BJ (cell line): ENCODE measurements around the gene NFIA. TPM values are rescaled to one million over a fixed set of nuclear protein-coding genes. Genes with fewer than 3 reads are reported as not detected.

Experiments used
- CTCF ChIA-PET: fragments of 350-600 bp; formaldehyde crosslinking; extraction: SDS; loops from one replicate; lab custom pipeline; 2021; ENCODE audit warnings: antibody characterized with exemption, inconsistent platforms; lab: Yijun Ruan, JAX
- POLR2A ChIA-PET: fragments of 300-600 bp; sonication (Branson Sonifier 250); formaldehyde crosslinking; extraction: SDS; loops from one replicate; lab custom pipeline; 2021; ENCODE audit warnings: antibody characterized with exemption; lab: Charles Lee
- DNase-seq: peaks from one replicate; pipeline ENCODE4 v3.0.0-alpha.2; 2011; ENCODE audit warnings: low read depth
- H3K27me3 ChIP-seq: 2 replicates; pipeline ENCODE4 v1.6.0; 2011; ENCODE audit warnings: low read length; ENCODE audit not compliant: control insufficient read depth, insufficient read depth
- H3K36me3 ChIP-seq: 2 replicates; pipeline ENCODE4 v1.5.1; 2011; ENCODE audit warnings: low read length; ENCODE audit not compliant: control insufficient read depth, insufficient read depth
- H3K4me3 ChIP-seq: 2 replicates; pipeline ENCODE4 v1.5.1; 2011; ENCODE audit warnings: low read depth, mild to moderate bottlenecking, control low read depth, low read length
- CTCF ChIP-seq: IDR thresholded peaks from 2 replicates; pipeline ENCODE4 v1.5.1; 2011; ENCODE audit warnings: low read depth, mild to moderate bottlenecking, control low read depth, inconsistent platforms, low read length, moderate library complexity; ENCODE audit not compliant: insufficient read depth
- polyA plus RNA-seq: library from polyadenylated mRNA; depleted of rRNA; stranded (reverse); fragments of >200 nt; gene quantifications from 2 replicates; pipeline ENCODE4 v1.2.3, GENCODE V29; 2011

Gene NFIA
- polyA plus RNA-seq, 1 experiment = 4.5 TPM

- CTCF ChIA-PET = interaction anchor here (0.6 to 1.1 kb wide), 3 partner anchors 24 to 87 kb away, joined by 3 read pairs; no protein-coding TSS in a partner anchor
Measured at GRCh38 chr1:61130338-61131000, 48.1 kb downstream of the NFIA start.

GRCh38 chr1:61131248-61131647, 48.9 kb downstream of the NFIA start:
- no peaks in the 10 kb centered on the region for H3K27me3 ChIP-seq
- H3K4me3 ChIP-seq = no peak overlapping the region
- CTCF ChIA-PET = interaction anchor here (0.7 kb wide), 1 partner anchor 328 kb away, joined by 3 read pairs; no protein-coding TSS in a partner anchor
- TF ChIP-seq CTCF = no peak
- H3K36me3 ChIP-seq = no peaks in the 10 kb centered on the region
- no peak for DNase-seq
- POLR2A ChIA-PET = no interaction called here

More at GRCh38 chr1:61130338-61131000, 48.1 kb downstream of the NFIA start:
- TF ChIP-seq CTCF = no peak
- POLR2A ChIA-PET = no interaction called here
- H3K4me3 ChIP-seq = no peak overlapping the region
- H3K27me3 ChIP-seq = no peaks in the 10 kb centered on the region
- no peak for DNase-seq
- no peaks in the 10 kb centered on the region for H3K36me3 ChIP-seq

GRCh38 chr1:61131716-61132115, 49.4 kb downstream of the NFIA start:
- no peak for DNase-seq
- POLR2A ChIA-PET = no interaction called here
- no peak for TF ChIP-seq CTCF
- CTCF ChIA-PET = interaction anchor here (0.7 kb wide), 1 partner anchor 327 kb away, joined by 3 read pairs; no protein-coding TSS in a partner anchor
- Histone ChIP-seq H3K27me3 (no peaks in the 10 kb centered on the region), H3K36me3 (no peaks in the 10 kb centered on the region), H3K4me3 (no peak overlapping the region)

GRCh38 chr1:61132176-61132638, 49.8 kb downstream of the NFIA start:
- Histone ChIP-seq H3K4me3 (no peak overlapping the region), H3K27me3 (no peaks in the 10 kb centered on the region), H3K36me3 (no peaks in the 10 kb centered on the region)
- no peak for DNase-seq
- POLR2A ChIA-PET = no interaction called here
- CTCF ChIA-PET = no interaction called here
- TF ChIP-seq CTCF = no peak

GRCh38 chr1:61132645-61133334, 50.4 kb downstream of the NFIA start:
- TF ChIP-seq CTCF = no peak
- ChIA-PET CTCF (no interaction called here), POLR2A (no interaction called here)
- no peak for DNase-seq
- H3K4me3 ChIP-seq = no peak overlapping the region
- no peaks in the 10 kb centered on the region for H3K27me3 ChIP-seq
- H3K36me3 ChIP-seq = no peaks in the 10 kb centered on the region
